Upper lobe of left lung (tissue), 4 donors: ENCODE data around the gene ACTN4.

ENCODE experiments used
- CTCF ChIP-seq, 6 experiments: fragments of 450-650 bp in 4 of 6; fragments of 200-600 bp in 2 of 6; sonication (generic) in 2 of 6; IDR thresholded peaks; one replicate each; pipeline ENCODE4 v1.5.1; 2016 to 2019; ENCODE audit warnings: antibody characterized with exemption in 6 of 6
- EP300 ChIP-seq, 4 donors: sonication (generic); formaldehyde crosslinking; IDR thresholded peaks; one replicate each; pipeline ENCODE4 v1.5.1; 2017; ENCODE audit warnings: antibody characterized with exemption in 4 of 4, control low read depth in 2 of 4
- POLR2AphosphoS5 ChIP-seq, 2 donors: sonication (generic); formaldehyde crosslinking; IDR thresholded peaks; one replicate each; pipeline ENCODE4 v1.5.1; 2017; ENCODE audit warnings: antibody characterized with exemption in 2 of 2

GRCh38 chr19:38744298-38744681 lies 96.8 kb downstream of the ACTN4 start, which contains the start of gene CAPN12:
- TF ChIP-seq POLR2AphosphoS5 (IDR thresholded peaks at IDR 0.05) (no peak), EP300 (IDR thresholded peaks at IDR 0.05) (no peak), CTCF (IDR thresholded peaks at IDR 0.05) (no peak)
